Astrocyte (in vitro differentiated cells and primary cell): ENCODE measurements around the gene TRUB1.

ENCODE experiments used
- CTCF ChIP-seq: IDR thresholded peaks from 2 replicates; pipeline ENCODE4 v1.5.1; 2011; ENCODE audit warnings: low read depth, mild to moderate bottlenecking, inconsistent platforms, low read length, moderate library complexity; ENCODE audit not compliant: insufficient read depth
- EZH2 ChIP-seq: IDR thresholded peaks from 2 replicates; pipeline ENCODE4 v1.6.1; 2012; ENCODE audit warnings: mild to moderate bottlenecking, low read length, inconsistent platforms; ENCODE audit not compliant: insufficient read depth

- TF ChIP-seq CTCF = no peak
- TF ChIP-seq EZH2 = no peak
These were observed 36.0 kb downstream of the TRUB1 start for GRCh38 chr10:114973997-114974396.
